C4-2B (cell line): ENCODE data around the gene RND1.

Source experiments
- H3K27ac ChIP-seq: fragments of 450-650 bp; 2 replicates; pipeline ENCODE4 v1.5.1; 2017
- ZFX ChIP-seq: fragments of 450-650 bp; IDR thresholded peaks from 2 replicates; pipeline ENCODE4 v1.6.1; 2017
- TF ChIP-seq, protein P1 (sequence below): fragments of 450-650 bp; conservative IDR thresholded peaks from 2 replicates; pipeline ENCODE4 v1.5.1; 2017; ENCODE audit warnings: mild to moderate bottlenecking

Gene RND1

DNA sequence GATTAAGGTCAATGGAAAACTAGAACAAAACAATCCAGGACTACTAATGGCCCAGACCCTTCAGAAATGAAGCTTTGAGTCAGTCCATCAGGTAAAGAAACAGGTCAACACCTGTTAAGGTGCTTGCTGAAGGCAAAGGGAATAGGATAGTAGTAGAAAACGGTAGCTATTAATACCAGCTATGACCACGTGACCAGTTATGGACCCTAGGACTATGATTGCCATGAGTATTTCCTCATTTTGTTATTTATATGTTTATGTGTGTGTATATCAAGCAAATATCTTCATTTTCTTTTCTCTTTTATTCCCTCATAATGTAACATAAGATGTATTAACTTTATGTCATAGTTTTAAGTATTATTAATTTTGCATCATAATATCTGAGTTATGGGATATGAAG lies 34.0 kb upstream of the RND1 start:
- H3K27ac ChIP-seq, result no peak overlapping the region
- TF ChIP-seq, protein P1, sequence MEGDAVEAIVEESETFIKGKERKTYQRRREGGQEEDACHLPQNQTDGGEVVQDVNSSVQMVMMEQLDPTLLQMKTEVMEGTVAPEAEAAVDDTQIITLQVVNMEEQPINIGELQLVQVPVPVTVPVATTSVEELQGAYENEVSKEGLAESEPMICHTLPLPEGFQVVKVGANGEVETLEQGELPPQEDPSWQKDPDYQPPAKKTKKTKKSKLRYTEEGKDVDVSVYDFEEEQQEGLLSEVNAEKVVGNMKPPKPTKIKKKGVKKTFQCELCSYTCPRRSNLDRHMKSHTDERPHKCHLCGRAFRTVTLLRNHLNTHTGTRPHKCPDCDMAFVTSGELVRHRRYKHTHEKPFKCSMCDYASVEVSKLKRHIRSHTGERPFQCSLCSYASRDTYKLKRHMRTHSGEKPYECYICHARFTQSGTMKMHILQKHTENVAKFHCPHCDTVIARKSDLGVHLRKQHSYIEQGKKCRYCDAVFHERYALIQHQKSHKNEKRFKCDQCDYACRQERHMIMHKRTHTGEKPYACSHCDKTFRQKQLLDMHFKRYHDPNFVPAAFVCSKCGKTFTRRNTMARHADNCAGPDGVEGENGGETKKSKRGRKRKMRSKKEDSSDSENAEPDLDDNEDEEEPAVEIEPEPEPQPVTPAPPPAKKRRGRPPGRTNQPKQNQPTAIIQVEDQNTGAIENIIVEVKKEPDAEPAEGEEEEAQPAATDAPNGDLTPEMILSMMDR, result no peak
- no peak for TF ChIP-seq ZFX

DNA sequence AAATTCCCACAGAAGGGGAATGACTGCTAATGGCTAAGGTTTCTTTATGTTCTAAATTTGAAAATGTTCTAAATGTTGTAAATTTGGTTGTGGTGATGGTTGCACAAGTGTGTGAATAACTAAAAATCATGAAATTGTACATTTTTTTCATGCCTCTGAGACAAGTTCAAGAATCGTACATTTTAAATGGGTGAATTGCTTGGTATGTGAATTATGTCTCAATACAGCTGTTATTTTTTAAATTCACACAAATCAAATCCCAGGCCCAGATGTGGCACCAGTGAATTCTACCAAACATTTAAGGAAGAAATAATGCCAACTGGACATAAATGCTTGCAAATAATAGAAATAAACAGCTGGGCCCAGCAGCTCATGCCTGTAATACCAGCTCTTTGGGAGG lies 28.6 kb upstream of the RND1 start:
- H3K27ac ChIP-seq, result no peak overlapping the region
- no peak for TF ChIP-seq ZFX
- TF ChIP-seq, protein P1, result no peak

DNA sequence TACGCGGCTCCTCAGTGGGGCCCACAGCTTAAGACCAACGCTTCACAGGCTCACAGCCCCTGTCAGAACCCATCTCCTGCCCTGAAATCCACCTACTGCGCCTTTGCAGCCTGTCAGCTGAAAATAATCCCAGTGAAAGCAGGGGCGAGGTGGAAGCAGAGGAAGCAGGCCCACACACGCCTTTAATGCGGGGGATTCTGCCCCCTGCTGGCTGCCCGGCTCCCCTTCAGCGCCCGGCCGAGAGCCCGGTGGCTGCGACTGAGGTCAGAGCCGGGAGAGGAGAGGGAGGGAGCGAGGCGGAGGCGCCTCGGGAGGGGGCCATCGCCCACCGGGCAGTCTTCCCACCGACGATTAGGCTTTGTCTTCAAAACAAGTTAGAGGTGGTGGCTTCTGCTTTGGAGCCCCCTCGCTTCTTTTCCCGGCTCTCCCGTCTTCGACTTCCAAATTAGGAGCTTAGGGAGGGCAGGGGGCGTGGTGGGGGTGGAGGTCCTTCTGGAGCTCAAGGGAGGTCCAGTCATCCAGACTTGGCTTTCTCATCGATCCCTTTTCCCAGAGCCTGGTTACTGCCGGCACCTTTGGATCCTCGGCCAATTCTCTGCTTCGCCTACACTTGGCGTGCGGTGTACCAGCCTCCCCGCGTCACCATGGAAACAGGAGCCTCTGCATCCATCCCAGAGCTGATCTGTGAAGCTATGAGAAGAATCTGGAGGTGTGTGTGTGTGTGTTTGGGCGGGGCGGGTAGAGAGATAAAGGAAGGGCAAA lies 25.2 kb upstream of the RND1 start:
- no peak overlapping the region for H3K27ac ChIP-seq
- TF ChIP-seq, protein P1, result peak; percentile 83
- TF ChIP-seq ZFX, result no peak

DNA sequence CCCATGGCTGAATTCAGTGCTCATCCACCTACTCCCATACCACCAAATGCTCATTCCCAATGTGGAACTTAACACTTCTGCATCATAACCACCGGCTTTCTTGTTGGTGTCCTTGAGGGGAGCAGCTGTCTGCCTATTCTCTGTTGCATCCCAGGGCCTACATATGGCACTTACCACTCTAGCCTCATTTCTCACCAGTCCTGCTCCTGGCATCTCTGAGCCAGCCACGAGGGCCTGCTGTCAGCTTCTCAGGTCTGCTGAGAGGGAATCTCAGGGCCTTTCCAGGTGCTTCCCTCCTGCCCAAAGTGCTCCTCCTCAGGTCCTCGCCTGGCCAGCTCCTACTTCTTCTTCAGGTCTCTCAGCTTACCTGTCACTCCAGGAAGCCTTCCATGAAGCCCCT lies 24.0 kb upstream of the RND1 start:
- no peak overlapping the region for H3K27ac ChIP-seq
- TF ChIP-seq, protein P1, result no peak
- no peak for TF ChIP-seq ZFX

- no peak for TF ChIP-seq ZFX
- TF ChIP-seq, protein P1, result no peak
- 0 out of 2 replicates have a peak overlapping the region, but pooled peaks have one; percentile 0 for H3K27ac ChIP-seq
Observed at GRCh38 chr12:48883305-48884161, 17.9 kb upstream of the RND1 start.

- H3K27ac ChIP-seq, result no peak overlapping the region
- TF ChIP-seq, protein P1, result no peak
- TF ChIP-seq ZFX, result no peak
Observed at GRCh38 chr12:48882972-48883304, 17.3 kb upstream of the RND1 start.

DNA sequence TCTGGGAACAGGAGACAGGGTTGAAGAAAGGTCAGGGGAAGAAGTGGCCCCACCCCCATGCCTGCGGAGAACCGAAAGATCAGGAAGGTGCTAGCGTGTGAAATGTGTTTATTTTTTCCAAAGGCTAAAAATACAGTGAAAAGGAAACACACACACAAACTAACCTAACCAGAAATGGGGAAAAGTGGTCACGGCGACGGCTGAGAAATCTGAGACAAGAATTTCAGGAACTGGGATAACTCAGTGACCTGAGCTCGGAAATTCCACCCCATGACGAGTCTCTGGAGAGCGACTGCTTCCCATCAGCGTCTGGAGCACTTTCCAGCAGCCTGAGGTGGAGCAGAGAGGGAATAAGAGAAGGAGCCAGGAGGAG lies 16.6 kb upstream of the RND1 start:
- 0 out of 2 replicates have a peak overlapping the region, but pooled peaks have one; percentile 9 for H3K27ac ChIP-seq
- TF ChIP-seq ZFX, result no peak
- TF ChIP-seq, protein P1, result no peak
